H9 (cell line): ENCODE data around the gene TLR10. TPM values are rescaled to one million over a fixed set of nuclear protein-coding genes. Genes with fewer than 3 reads are reported as not detected.

Experiments used
- DNase-seq: peaks from one replicate; pipeline ENCODE4 v3.0.0-alpha.2; 2017
- H2AFZ ChIP-seq: one replicate; pipeline ENCODE4 v1.6.1; 2013; ENCODE audit warnings: mild to moderate bottlenecking, low read length, control low read depth, moderate library complexity
- H2AK5ac ChIP-seq: 2 replicates; pipeline ENCODE4 v1.6.1; 2013; ENCODE audit warnings: low read length, control low read depth, mixed read lengths; ENCODE audit not compliant: insufficient read length
- H2BK120ac ChIP-seq: one replicate; pipeline ENCODE4 v1.6.1; 2013; ENCODE audit warnings: low read depth, mild to moderate bottlenecking, low read length, control low read depth, inconsistent platforms; ENCODE audit not compliant: poor library complexity, severe bottlenecking
- H2BK12ac ChIP-seq: 2 replicates; pipeline ENCODE4 v1.6.1; 2013; ENCODE audit warnings: low read length, control low read depth, mixed read lengths, low read depth; ENCODE audit not compliant: insufficient read length
- H2BK15ac ChIP-seq: 2 replicates; pipeline ENCODE4 v1.6.1; 2013; ENCODE audit warnings: low read depth, low read length, control low read depth
- H2BK20ac ChIP-seq: one replicate; pipeline ENCODE4 v1.6.1; 2013; ENCODE audit warnings: low read depth, mild to moderate bottlenecking, low read length, control low read depth, inconsistent platforms; ENCODE audit not compliant: poor library complexity, severe bottlenecking
- H2BK5ac ChIP-seq: 2 replicates; pipeline ENCODE4 v1.6.1; 2013; ENCODE audit warnings: low read length, control low read depth, mixed read lengths; ENCODE audit not compliant: insufficient read length
- H3K14ac ChIP-seq: 2 replicates; pipeline ENCODE4 v1.6.1; 2013; ENCODE audit warnings: low read length, control low read depth; ENCODE audit not compliant: insufficient read depth
- H3K18ac ChIP-seq: 2 replicates; pipeline ENCODE4 v1.6.1; 2013; ENCODE audit warnings: low read depth, mild to moderate bottlenecking, mixed read lengths, low read length, control low read depth; ENCODE audit not compliant: insufficient read length
- H3K23ac ChIP-seq: 2 replicates; pipeline ENCODE4 v1.6.1; 2013; ENCODE audit warnings: low read length, control low read depth, mixed read lengths, low read depth; ENCODE audit not compliant: insufficient read length
- H3K23me2 ChIP-seq: 2 replicates; pipeline ENCODE4 v1.6.1; 2013; ENCODE audit warnings: low read depth, mild to moderate bottlenecking, mixed read lengths, low read length, control low read depth; ENCODE audit not compliant: insufficient read length, poor library complexity, severe bottlenecking
- H3K27ac ChIP-seq: 2 replicates; pipeline ENCODE4 v1.5.1; 2013; ENCODE audit warnings: low read length, control low read depth, mixed read lengths, low read depth; ENCODE audit not compliant: insufficient read length
- H3K27me3 ChIP-seq: 2 replicates; pipeline ENCODE4 v1.6.1; 2013; ENCODE audit warnings: low read length, control low read depth, inconsistent platforms; ENCODE audit not compliant: insufficient read depth
- H3K4ac ChIP-seq: 2 replicates; pipeline ENCODE4 v1.6.1; 2013; ENCODE audit warnings: low read depth, mild to moderate bottlenecking, control low read depth, inconsistent platforms, low read length, moderate library complexity
- H3K4me1 ChIP-seq: 2 replicates; pipeline ENCODE4 v1.6.1; 2013; ENCODE audit warnings: low read length, control low read depth, inconsistent platforms; ENCODE audit not compliant: insufficient read depth
- H3K4me2 ChIP-seq: 2 replicates; pipeline ENCODE4 v1.6.1; 2013; ENCODE audit warnings: low read length, control low read depth, mixed read lengths; ENCODE audit not compliant: insufficient read length, insufficient read depth
- H3K56ac ChIP-seq: 2 replicates; pipeline ENCODE4 v1.6.1; 2013; ENCODE audit warnings: low read depth, mild to moderate bottlenecking, mixed read lengths, low read length, control low read depth; ENCODE audit not compliant: insufficient read length
- H3K79me1 ChIP-seq: 2 replicates; pipeline ENCODE4 v1.6.1; 2013; ENCODE audit warnings: low read depth, mild to moderate bottlenecking, moderate library complexity, low read length, control low read depth, inconsistent platforms; ENCODE audit not compliant: insufficient read depth, poor library complexity, severe bottlenecking
- H3K79me2 ChIP-seq: 2 replicates; pipeline ENCODE4 v1.6.1; 2013; ENCODE audit warnings: low read length, control low read depth, inconsistent platforms; ENCODE audit not compliant: insufficient read depth
- H3K9ac ChIP-seq: 2 replicates; pipeline ENCODE4 v1.6.1; 2013; ENCODE audit warnings: low read length, control low read depth, mixed read lengths; ENCODE audit not compliant: insufficient read length; ENCODE audit errors: extremely low read depth
- H3K9me3 ChIP-seq: one replicate; pipeline ENCODE4 v1.6.1; 2013; ENCODE audit warnings: low read depth, low read length, inconsistent platforms; ENCODE audit not compliant: control insufficient read depth
- H3T11ph ChIP-seq: one replicate; pipeline ENCODE4 v1.6.1; 2013; ENCODE audit warnings: mild to moderate bottlenecking, low read length, control low read depth, inconsistent platforms
- H4K20me1 ChIP-seq: one replicate; pipeline ENCODE4 v1.6.1; 2013; ENCODE audit not compliant: control insufficient read depth, insufficient read length, insufficient read depth
- H4K5ac ChIP-seq: 2 replicates; pipeline ENCODE4 v1.6.1; 2013; ENCODE audit warnings: low read depth, mild to moderate bottlenecking, mixed read lengths, low read length, control low read depth; ENCODE audit not compliant: insufficient read length
- H4K8ac ChIP-seq: replicated peaks from 2 replicates; pipeline ENCODE4 v1.6.1; 2013; ENCODE audit warnings: low read length, control low read depth, mixed read lengths, low read depth; ENCODE audit not compliant: insufficient read length
- H4K91ac ChIP-seq: 2 replicates; pipeline ENCODE4 v1.6.1; 2013; ENCODE audit warnings: low read depth, mild to moderate bottlenecking, moderate library complexity, mixed read lengths, low read length, control low read depth; ENCODE audit not compliant: insufficient read length
- H3K27ac Mint-ChIP-seq, 3 experiments: 2 replicates in 2 of 3; 3 replicates in 1 of 3; pipeline ENCODE4 v1.8.0; 2020 to 2021; ENCODE audit warnings: mixed read lengths in 3 of 3, mild to moderate bottlenecking in 1 of 3, moderate library complexity in 1 of 3
- H3K27me3 Mint-ChIP-seq: 2 replicates; pipeline ENCODE4 v1.8.0; 2021; ENCODE audit warnings: low read depth, mild to moderate bottlenecking, moderate library complexity, mixed read lengths
- H3K36me3 Mint-ChIP-seq, 3 experiments: 2 replicates in 2 of 3; 3 replicates in 1 of 3; pipeline ENCODE4 v1.8.0; 2020 to 2021; ENCODE audit warnings: low read depth in 3 of 3, mixed read lengths in 3 of 3; ENCODE audit not compliant: insufficient read depth in 1 of 3
- H3K4me1 Mint-ChIP-seq, 2 experiments: 2 replicates each; pipeline ENCODE4 v1.8.0; 2020; ENCODE audit warnings: mixed read lengths in 2 of 2
- H3K4me3 Mint-ChIP-seq, 2 experiments: 2 replicates in 1 of 2; 3 replicates in 1 of 2; pipeline ENCODE4 v1.8.0; 2020 to 2021; ENCODE audit warnings: mild to moderate bottlenecking in 2 of 2, mixed read lengths in 2 of 2, moderate library complexity in 1 of 2
- H3K9me3 Mint-ChIP-seq, 2 experiments: 2 replicates in 1 of 2; 3 replicates in 1 of 2; pipeline ENCODE4 v1.8.0; 2020; ENCODE audit warnings: mild to moderate bottlenecking in 2 of 2, mixed read lengths in 2 of 2, moderate library complexity in 1 of 2
- total RNA-seq: library from RNA; stranded (reverse); gene quantifications from 2 replicates; pipeline ENCODE4 v1.2.1, GENCODE V29; 2021
- TF ChIP-seq, protein P1 (sequence below): fragments of 200-600 bp; sonication (generic); conservative IDR thresholded peaks from 3 replicates; pipeline ENCODE4 v1.8.0; 2021; ENCODE audit warnings: antibody characterized with exemption, mild to moderate bottlenecking

TLR10 gene
- total RNA-seq, 1 experiment from 2014 or later: not detected

DNA sequence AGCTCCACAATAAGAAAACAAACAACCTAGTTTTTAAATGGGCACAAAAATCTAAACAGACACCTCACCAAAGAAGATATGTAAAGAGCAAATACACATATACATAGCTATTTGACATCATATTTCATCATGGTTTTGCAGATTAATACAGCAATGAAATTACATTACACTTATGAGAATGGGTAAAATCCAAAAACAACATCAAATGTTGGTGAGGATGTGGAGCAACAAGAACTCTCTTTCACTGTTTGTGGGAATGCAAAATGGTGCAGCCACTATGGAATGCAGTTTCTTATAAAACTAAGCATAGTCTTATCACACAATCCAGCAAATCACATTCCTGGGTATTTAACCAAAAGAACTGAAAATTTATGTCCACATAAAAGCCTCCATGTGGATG lies 48.9 kb upstream of the TLR10 start:
- H3K14ac ChIP-seq: no peak overlapping the region
- no peak overlapping the region for H3K4me2 ChIP-seq
- no peak overlapping the region for H4K8ac ChIP-seq
- no peak overlapping the region for H3K23ac ChIP-seq
- no peaks in the 10 kb centered on the region for H3K79me2 ChIP-seq
- H2BK12ac ChIP-seq: no peak overlapping the region
- no peak overlapping the region for H3K27ac ChIP-seq
- H3K9me3 ChIP-seq: no peaks in the 10 kb centered on the region
- H3T11ph ChIP-seq: no peak overlapping the region
- no peak overlapping the region for H3K18ac ChIP-seq
- DNase-seq: no peak
- H3K79me1 ChIP-seq: no peaks in the 10 kb centered on the region
- H4K20me1 ChIP-seq: no peaks in the 10 kb centered on the region
- no peak overlapping the region for H2BK5ac ChIP-seq
- H3K27me3 ChIP-seq: no peaks in the 10 kb centered on the region
- H3K4ac ChIP-seq: no peak overlapping the region
- peaks cover 0 to 8% of the 10 kb centered on the region in 2 experiments; a peak in 3 of 5 replicates for H3K9me3 Mint-ChIP-seq
- H4K5ac ChIP-seq: no peak overlapping the region
- no peaks in the 10 kb centered on the region; a peak in 2 of 7 replicates for H3K36me3 Mint-ChIP-seq
- H3K9ac ChIP-seq: no peak overlapping the region
- H3K27me3 Mint-ChIP-seq: no peaks in the 10 kb centered on the region
- H2BK20ac ChIP-seq: no peak overlapping the region
- no peak overlapping the region for H2BK120ac ChIP-seq
- no peaks in the 10 kb centered on the region for H3K4me1 Mint-ChIP-seq
- H3K27ac Mint-ChIP-seq: no peak overlapping the region
- no peak overlapping the region for H3K56ac ChIP-seq
- H3K4me1 ChIP-seq: no peaks in the 10 kb centered on the region
- no peak overlapping the region for H2AK5ac ChIP-seq
- no peak overlapping the region for H4K91ac ChIP-seq
- TF ChIP-seq, protein P1, sequence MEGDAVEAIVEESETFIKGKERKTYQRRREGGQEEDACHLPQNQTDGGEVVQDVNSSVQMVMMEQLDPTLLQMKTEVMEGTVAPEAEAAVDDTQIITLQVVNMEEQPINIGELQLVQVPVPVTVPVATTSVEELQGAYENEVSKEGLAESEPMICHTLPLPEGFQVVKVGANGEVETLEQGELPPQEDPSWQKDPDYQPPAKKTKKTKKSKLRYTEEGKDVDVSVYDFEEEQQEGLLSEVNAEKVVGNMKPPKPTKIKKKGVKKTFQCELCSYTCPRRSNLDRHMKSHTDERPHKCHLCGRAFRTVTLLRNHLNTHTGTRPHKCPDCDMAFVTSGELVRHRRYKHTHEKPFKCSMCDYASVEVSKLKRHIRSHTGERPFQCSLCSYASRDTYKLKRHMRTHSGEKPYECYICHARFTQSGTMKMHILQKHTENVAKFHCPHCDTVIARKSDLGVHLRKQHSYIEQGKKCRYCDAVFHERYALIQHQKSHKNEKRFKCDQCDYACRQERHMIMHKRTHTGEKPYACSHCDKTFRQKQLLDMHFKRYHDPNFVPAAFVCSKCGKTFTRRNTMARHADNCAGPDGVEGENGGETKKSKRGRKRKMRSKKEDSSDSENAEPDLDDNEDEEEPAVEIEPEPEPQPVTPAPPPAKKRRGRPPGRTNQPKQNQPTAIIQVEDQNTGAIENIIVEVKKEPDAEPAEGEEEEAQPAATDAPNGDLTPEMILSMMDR: no peak
- no peaks in the 10 kb centered on the region for H3K23me2 ChIP-seq
- no peak overlapping the region for H2BK15ac ChIP-seq
- no peak overlapping the region for H3K4me3 Mint-ChIP-seq
- no peak overlapping the region for H2AFZ ChIP-seq
